HepG2 (cell line): ENCODE results near the gene HMCN2. TPM values are rescaled to one million over a fixed set of nuclear protein-coding genes. Genes with fewer than 3 reads are reported as not detected.

ENCODE experiments used
- ATAC-seq: fragments of 200-7000 bp; cut with Tn5 transposase; 3 replicates; pipeline ENCODE4 v1.9.1; 2020; ENCODE audit warnings: mild to moderate bottlenecking, moderate library complexity
- BruUV-seq: library from RNA; stranded (reverse); fragments of 400-500 nt; replicated peaks from 2 replicates; lab custom pipeline; 2021; lab: Mats Ljungman, UMichigan
- CTCF ChIA-PET: fragments of 300-600 bp; formaldehyde crosslinking; extraction: SDS; loops from one replicate; lab custom pipeline; 2021; ENCODE audit warnings: low total read pairs, inconsistent platforms, low intra/inter-chr PET ratio; lab: Yijun Ruan, JAX
- POLR2A ChIA-PET: fragments of 350-600 bp; sonication (Branson Sonifier 250); formaldehyde crosslinking; loops from one replicate; lab custom pipeline; 2020; ENCODE audit warnings: antibody characterized with exemption, inconsistent platforms; lab: Yijun Ruan, JAX
- DNase-seq: peaks from one replicate; pipeline ENCODE4 v3.0.0-alpha.2; 2015; ENCODE audit warnings: low spot score
- FAIRE-seq: peaks from 3 replicates; lab custom pipeline; 2011; peaks lifted over from hg19 to GRCh38; lab: Jason Lieb, UNC
- H2AFZ ChIP-seq: one replicate; pipeline ENCODE4 v1.6.1; 2011; ENCODE audit warnings: low read length, inconsistent platforms
- H3K27ac ChIP-seq: fragments of 300-600 bp; 3 replicates; pipeline ENCODE4 v1.8.0; 2011; ENCODE audit warnings: mixed run types, mild to moderate bottlenecking, mixed read lengths, low read length, inconsistent platforms; ENCODE audit not compliant: insufficient read depth; ENCODE audit errors: extremely low read length
- H3K27me3 ChIP-seq, 2 experiments: fragments of 200-600 bp in 1 of 2; 2 replicates in 1 of 2; 3 replicates in 1 of 2; pipeline versions ENCODE4 v1.6.0 to v1.8.0; 2011; ENCODE audit warnings: low read length in 2 of 2, mild to moderate bottlenecking in 2 of 2, moderate library complexity in 2 of 2, inconsistent platforms in 1 of 2; ENCODE audit not compliant: insufficient read depth in 2 of 2, control insufficient read depth in 1 of 2
- H3K36me3 ChIP-seq, 2 experiments: fragments of 200-600 bp in 1 of 2; replicated peaks in 1 of 2; 2 replicates in 1 of 2; 3 replicates in 1 of 2; pipeline versions ENCODE4 v1.5.1 to v1.8.0; 2011; ENCODE audit warnings: low read length in 2 of 2, inconsistent platforms in 1 of 2; ENCODE audit not compliant: insufficient read depth in 2 of 2, control insufficient read depth in 1 of 2
- H3K4me1 ChIP-seq: 2 replicates; pipeline ENCODE4 v1.5.1; 2012; ENCODE audit warnings: low read length, inconsistent platforms; ENCODE audit not compliant: insufficient read depth
- H3K4me2 ChIP-seq: 2 replicates; pipeline ENCODE4 v1.6.0; 2011; ENCODE audit warnings: low read depth, low read length, inconsistent platforms
- H3K4me3 ChIP-seq, 3 experiments: fragments of 200-600 bp in 1 of 3; sonication (generic), shearing (Covaris generic) in 1 of 3; replicated peaks in 1 of 3; 2 replicates each; pipeline ENCODE4 v1.5.1; 2011 to 2016; ENCODE audit warnings: low read length in 3 of 3, inconsistent platforms in 2 of 3, low read depth in 2 of 3, mild to moderate bottlenecking in 2 of 3, control low read depth in 1 of 3, mixed read lengths in 1 of 3; ENCODE audit not compliant: insufficient read depth in 1 of 3
- H3K79me2 ChIP-seq: one replicate; pipeline ENCODE4 v1.6.1; 2011; ENCODE audit warnings: low read length, inconsistent platforms; ENCODE audit not compliant: insufficient read depth
- H3K9ac ChIP-seq: 2 replicates; pipeline ENCODE4 v1.6.0; 2011; ENCODE audit warnings: mild to moderate bottlenecking, low read depth, low read length, inconsistent platforms; ENCODE audit not compliant: insufficient read depth
- H3K9me3 ChIP-seq: 2 replicates; pipeline ENCODE4 v1.5.1; 2012; ENCODE audit warnings: mild to moderate bottlenecking, low read length
- H4K20me1 ChIP-seq: 2 replicates; pipeline ENCODE4 v1.6.0; 2011; ENCODE audit warnings: inconsistent platforms, mild to moderate bottlenecking, low read length, moderate library complexity; ENCODE audit not compliant: insufficient read depth
- AGO2 ChIP-seq: fragments of 200-400 bp; formaldehyde crosslinking; optimal IDR thresholded peaks from 2 replicates; pipeline ENCODE3; 2017; ENCODE audit warnings: mild to moderate bottlenecking, low read depth, low read length, moderate library complexity
- ARID4A ChIP-seq: sonication (generic); formaldehyde crosslinking; IDR thresholded peaks from 2 replicates; pipeline ENCODE4 v1.5.0; 2020; ENCODE audit warnings: mild to moderate bottlenecking, missing genetic modification reagents, borderline replicate concordance
- BORCS8-MEF2B ChIP-seq: sonication (generic); formaldehyde crosslinking; IDR thresholded peaks from 2 replicates; pipeline ENCODE4 v1.8.0; 2022; ENCODE audit warnings: mild to moderate bottlenecking, missing genetic modification reagents
- CREB1 ChIP-seq, 2 experiments: fragments of 450-650 bp in 1 of 2; IDR thresholded peaks; 2 replicates each; pipeline ENCODE4 v1.6.1; 2016 to 2017; ENCODE audit warnings: control low read depth in 1 of 2, mild to moderate bottlenecking in 1 of 2, missing compliant biosample characterization in 1 of 2, missing genetic modification characterization in 1 of 2
- HHEX ChIP-seq: IDR thresholded peaks from 2 replicates; pipeline ENCODE4 v1.6.1; 2016; ENCODE audit warnings: control low read depth
- HNF4G ChIP-seq, 2 experiments: sonication (generic) in 1 of 2; formaldehyde crosslinking in 1 of 2; IDR thresholded peaks; 2 replicates each; pipeline versions ENCODE4 v1.4.0 to v1.6.1; 2011 to 2020; ENCODE audit warnings: borderline replicate concordance in 2 of 2, low read depth in 2 of 2, mild to moderate bottlenecking in 2 of 2, low read length in 1 of 2, missing genetic modification reagents in 1 of 2, moderate library complexity in 1 of 2
- IRF2 ChIP-seq: IDR thresholded peaks from 2 replicates; pipeline ENCODE4 v1.6.1; 2018; ENCODE audit warnings: missing genetic modification reagents, missing compliant biosample characterization
- KLF6 ChIP-seq: IDR thresholded peaks from 2 replicates; pipeline ENCODE4 v1.8.0; 2016; ENCODE audit warnings: missing biosample characterization, missing genetic modification reagents
- NR0B2 ChIP-seq: sonication (generic); formaldehyde crosslinking; IDR thresholded peaks from 2 replicates; pipeline ENCODE4 v1.4.0; 2020; ENCODE audit warnings: mild to moderate bottlenecking, missing genetic modification reagents
- PHF8 ChIP-seq: sonication (generic); formaldehyde crosslinking; IDR thresholded peaks from 2 replicates; pipeline ENCODE4 v1.5.0; 2020; ENCODE audit warnings: missing genetic modification reagents
- SMARCC2 ChIP-seq: fragments of 450-650 bp; IDR thresholded peaks from 2 replicates; pipeline ENCODE4 v1.6.1; 2017; ENCODE audit warnings: antibody characterized with exemption, mild to moderate bottlenecking
- SYNCRIP ChIP-seq: fragments of 200-400 bp; formaldehyde crosslinking; IDR thresholded peaks from 2 replicates; pipeline ENCODE4 v1.6.1; 2018; ENCODE audit warnings: mild to moderate bottlenecking, low read depth, low read length; ENCODE audit not compliant: insufficient read depth
- TBX2 ChIP-seq: sonication (generic); formaldehyde crosslinking; IDR thresholded peaks from 2 replicates; pipeline ENCODE4 v1.5.0; 2020; ENCODE audit warnings: missing genetic modification reagents, mild to moderate bottlenecking, borderline replicate concordance
- TRAFD1 ChIP-seq: sonication (generic); formaldehyde crosslinking; IDR thresholded peaks from 2 replicates; pipeline ENCODE4 v1.5.1; 2020; ENCODE audit warnings: missing genetic modification reagents, mild to moderate bottlenecking, borderline replicate concordance
- ZBTB21 ChIP-seq: sonication (generic); formaldehyde crosslinking; IDR thresholded peaks from 2 replicates; pipeline ENCODE4 v1.4.0; 2020; ENCODE audit warnings: missing genetic modification reagents
- ZNF101 ChIP-seq: sonication (generic); formaldehyde crosslinking; IDR thresholded peaks from 2 replicates; pipeline ENCODE4 v1.4.0; 2020; ENCODE audit warnings: mild to moderate bottlenecking, low read depth, missing genetic modification reagents, borderline replicate concordance
- WGBS: methylation state at CpG from one replicate; pipeline ENCODE4 v1.1.6; 2017; ENCODE audit warnings: low lambda C conversion rate; 5-methylcytosine and 5-hydroxymethylcytosine counted together
- in situ Hi-C: cut with HindIII; loops from 2 replicates; pipeline ENCODE4 v1.10.0; 2017; ENCODE audit warnings: low pct_unique_long_range_greater_than_20kb; ENCODE audit not compliant: extremely low pct_ligation_motif_present
- intact Hi-C: fragments of 100-400 bp; cut with micrococcal nuclease; formaldehyde crosslinking; loops from one replicate; pipeline ENCODE4 v1.10.0; 2022; ENCODE audit not compliant: unreplicated experiment
- polyA plus RNA-seq, 8 experiments: library from polyadenylated mRNA; depleted of rRNA in 3 of 8; stranded (reverse) in 7 of 8; unstranded in 1 of 8; fragments of >200 nt; fragmentation: Illumina TruSeq in 4 of 8; extraction: Trizol in 4 of 8; gene quantifications; 2 replicates each; pipeline versions ENCODE4 v1.2.1 to v1.2.3, GENCODE V29; 2011 to 2016; ENCODE audit warnings: low read depth in 4 of 8, missing spikeins in 1 of 8, mixed read lengths in 1 of 8; ENCODE audit not compliant: insufficient read depth in 1 of 8
- total RNA-seq, 5 experiments: library from RNA; depleted of rRNA; stranded (reverse); fragments of >200 nt; fragmentation: Illumina TruSeq; extraction: Trizol; gene quantifications; 2 replicates each; pipeline ENCODE4 v1.2.3, GENCODE V29; 2016; ENCODE audit warnings: low read depth in 1 of 5

Gene HMCN2
- total and polyA plus RNA-seq, 2 of the 13 experiments (the other 11 are each of a cell fraction or from before 2014, with no cell fraction given): 0.09 TPM; not detected in 1

DNA sequence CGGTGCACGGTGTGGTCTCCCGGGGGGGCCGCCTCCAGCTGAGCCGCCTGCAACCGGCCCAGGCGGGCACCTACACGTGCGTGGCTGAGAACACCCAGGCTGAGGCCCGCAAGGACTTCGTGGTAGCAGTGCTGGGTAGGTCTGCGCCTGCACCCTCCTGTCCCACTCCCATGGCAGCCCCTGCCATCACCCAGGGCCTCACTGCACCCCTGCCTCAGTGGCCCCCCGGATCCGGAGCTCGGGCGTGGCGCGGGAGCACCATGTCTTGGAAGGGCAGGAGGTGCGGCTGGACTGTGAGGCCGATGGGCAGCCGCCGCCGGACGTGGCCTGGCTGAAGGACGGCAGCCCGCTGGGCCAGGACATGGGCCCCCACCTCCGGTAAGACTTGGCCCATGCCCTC lies 125.4 kb downstream of the HMCN2 start:
- POLR2A ChIA-PET: no interaction called here
- no TSS peak for BruUV-seq
- no peak for FAIRE-seq
- TF ChIP-seq HHEX (CRISPR knock-in tag) (no peak), TRAFD1 (CRISPR knock-in tag) (no peak), KLF6 (no peak), PHF8 (CRISPR knock-in tag) (no peak), HNF4G (IDR thresholded peaks at IDR 0.05; ENCODE audit: borderline replicate concordance, low read depth, low read length) (no peak), HNF4G (CRISPR knock-in tag; IDR thresholded peaks at IDR 0.05; ENCODE audit: borderline replicate concordance, low read depth) (no peak), SYNCRIP (no peak), ARID4A (CRISPR knock-in tag) (no peak), ZBTB21 (CRISPR knock-in tag) (no peak), AGO2 (no peak), IRF2 (CRISPR knock-in tag) (no peak), SMARCC2 (no peak), ZNF101 (CRISPR knock-in tag) (no peak), BORCS8-MEF2B (no peak), CREB1 (IDR thresholded peaks at IDR 0.05) (no peak), CREB1 (CRISPR knock-in tag; IDR thresholded peaks at IDR 0.05) (no peak), NR0B2 (CRISPR knock-in tag) (no peak), TBX2 (CRISPR knock-in tag) (no peak)

More for the DNA sequence above, 125.4 kb downstream of the HMCN2 start:
- H2AFZ ChIP-seq: no peak overlapping the region
- no peak overlapping the region for H3K27ac ChIP-seq
- no CpG with 5 or more reads among the region's 27 CpGs for WGBS
- H3K4me3 ChIP-seq: no peak overlapping the region
- no peak overlapping the region for H3K9ac ChIP-seq
- CTCF ChIA-PET: no interaction called here
- in situ Hi-C loops (no loop called here), intact Hi-C loops (no loop called here)
- no peaks in the 10 kb centered on the region for H3K4me1 ChIP-seq
- H4K20me1 ChIP-seq: no peaks in the 10 kb centered on the region
- no peak overlapping the region for H3K4me2 ChIP-seq
- peaks cover 8 to 45% of the 10 kb centered on the region in 2 experiments; a peak in 3 of 5 replicates for H3K27me3 ChIP-seq
- no peaks in the 10 kb centered on the region for H3K36me3 ChIP-seq
- H3K9me3 ChIP-seq: no peaks in the 10 kb centered on the region
- no peaks in the 10 kb centered on the region for H3K79me2 ChIP-seq
- ATAC-seq (no peak), DNase-seq (no peak)
